Hepatocyte (in vitro differentiated cells): Measurements from ENCODE around the gene LCLAT1. TPM values are rescaled to one million over a fixed set of nuclear protein-coding genes. Genes with fewer than 3 reads are reported as not detected.
A peak's percentile ranks its signal among the peaks of the same experiment; 100 is the strongest.

Source experiments
- DNase-seq: peaks from one replicate; pipeline ENCODE4 v3.0.0-alpha.2; 2016; ENCODE audit warnings: low spot score
- H2AFZ ChIP-seq: fragments of 200-600 bp; sonication (generic); 2 replicates; pipeline ENCODE4 v1.6.0; 2016; ENCODE audit warnings: antibody characterized with exemption, mild to moderate bottlenecking
- H3K27ac ChIP-seq: fragments of 200-600 bp; sonication (generic); 2 replicates; pipeline ENCODE4 v1.5.1; 2016; ENCODE audit warnings: mild to moderate bottlenecking
- H3K27me3 ChIP-seq: fragments of 200-600 bp; sonication (generic); 2 replicates; pipeline ENCODE4 v1.6.1; 2016
- H3K36me3 ChIP-seq: fragments of 200-600 bp; sonication (generic); replicated peaks from 2 replicates; pipeline ENCODE4 v1.5.1; 2016; ENCODE audit warnings: low read depth; ENCODE audit not compliant: insufficient read depth
- H3K4me1 ChIP-seq: fragments of 200-600 bp; sonication (generic); 2 replicates; pipeline ENCODE4 v1.5.1; 2016; ENCODE audit warnings: mild to moderate bottlenecking, moderate library complexity; ENCODE audit not compliant: insufficient read depth
- H3K4me2 ChIP-seq: fragments of 200-600 bp; sonication (generic); 2 replicates; pipeline ENCODE4 v1.6.0; 2016
- H3K4me3 ChIP-seq: fragments of 200-600 bp; sonication (generic); 2 replicates; pipeline ENCODE4 v1.5.1; 2016; ENCODE audit warnings: mild to moderate bottlenecking
- H3K79me2 ChIP-seq: fragments of 200-600 bp; sonication (generic); 2 replicates; pipeline ENCODE4 v1.6.0; 2017; ENCODE audit warnings: mild to moderate bottlenecking
- H3K9me2 ChIP-seq: fragments of 200-600 bp; sonication (generic); replicated peaks from 2 replicates; pipeline ENCODE4 v1.6.0; 2017; ENCODE audit warnings: mild to moderate bottlenecking; ENCODE audit not compliant: insufficient read depth
- H3K9me3 ChIP-seq: fragments of 200-600 bp; sonication (generic); 2 replicates; pipeline ENCODE4 v1.5.1; 2016; ENCODE audit warnings: low read depth, mild to moderate bottlenecking
- H4K20me1 ChIP-seq: fragments of 200-600 bp; sonication (generic); 2 replicates; pipeline ENCODE4 v1.6.0; 2016; ENCODE audit warnings: mild to moderate bottlenecking; ENCODE audit not compliant: insufficient read depth, poor library complexity, severe bottlenecking
- EZH2 ChIP-seq: fragments of 200-600 bp; sonication (generic); IDR thresholded peaks from 2 replicates; pipeline ENCODE4 v1.6.1; 2016; ENCODE audit warnings: antibody characterized with exemption, mild to moderate bottlenecking, borderline replicate concordance
- EZH2phosphoT487 ChIP-seq: fragments of 200-600 bp; sonication (generic); IDR thresholded peaks from one replicate; pipeline ENCODE4 v1.6.1; 2018; ENCODE audit warnings: antibody characterized with exemption, mild to moderate bottlenecking, low read depth, moderate library complexity; ENCODE audit not compliant: unreplicated experiment, severe bottlenecking
- WGBS: methylation state at CpG from one replicate; pipeline ENCODE4 v1.1.6; 2016; ENCODE audit warnings: low lambda C conversion rate; ENCODE audit errors: missing lambda C conversion rate; 5-methylcytosine and 5-hydroxymethylcytosine counted together
- polyA plus RNA-seq: library from polyadenylated mRNA; unstranded; fragments of >200 nt; fragmentation: Nextera tagmentation; extraction: Ambion mirVana; gene quantifications from 2 replicates; pipeline ENCODE4 v1.2.1, GENCODE V29; 2016
- total RNA-seq: library from RNA; depleted of rRNA; stranded (reverse); fragments of >200 nt; gene quantifications from 2 replicates; pipeline ENCODE4 v1.2.3, GENCODE V29; 2014
- TF ChIP-seq, protein P1 (sequence below): fragments of 200-600 bp; sonication (generic); IDR thresholded peaks from 2 replicates; pipeline ENCODE4 v1.5.1; 2016; ENCODE audit warnings: antibody characterized with exemption, mild to moderate bottlenecking; ENCODE audit not compliant: poor library complexity

The LCLAT1 gene
- total and polyA plus RNA-seq, 2 experiments from 2014 or later, result 10.1 to 15.4 TPM

DNA sequence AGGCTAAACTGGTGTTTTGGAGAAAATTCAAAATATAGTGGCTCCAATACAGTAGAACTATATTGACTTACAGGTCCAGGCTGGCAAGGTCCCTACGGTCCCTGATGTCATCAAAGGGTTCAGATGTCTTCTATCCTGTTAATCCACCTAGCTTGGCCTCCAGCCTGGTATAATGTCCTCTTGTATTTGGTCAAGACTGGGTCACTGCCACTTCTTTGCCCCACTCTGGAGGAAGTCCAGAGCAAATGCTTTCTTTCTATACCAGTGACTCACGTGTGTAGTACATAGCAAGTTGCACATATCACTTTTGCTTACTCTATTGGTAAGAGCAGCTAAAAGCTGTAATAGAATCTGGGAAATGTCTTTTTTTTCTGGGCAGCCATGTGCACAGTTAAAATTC is 80.8 kb downstream of the LCLAT1 start:
- Histone ChIP-seq H3K9me2 (no peaks in the 10 kb centered on the region), H3K9me3 (no peaks in the 10 kb centered on the region), H3K27me3 (no peaks in the 10 kb centered on the region), H3K36me3 (no peaks in the 10 kb centered on the region), H3K4me1 (peaks cover 8% of the 10 kb centered on the region), H3K4me3 (no peak overlapping the region), H3K27ac (peak overlapping the region; percentile 4), H2AFZ (no peak overlapping the region), H3K79me2 (peaks cover 2% of the 10 kb centered on the region), H3K4me2 (no peak overlapping the region), H4K20me1 (no peaks in the 10 kb centered on the region)
- TF ChIP-seq, protein P1, sequence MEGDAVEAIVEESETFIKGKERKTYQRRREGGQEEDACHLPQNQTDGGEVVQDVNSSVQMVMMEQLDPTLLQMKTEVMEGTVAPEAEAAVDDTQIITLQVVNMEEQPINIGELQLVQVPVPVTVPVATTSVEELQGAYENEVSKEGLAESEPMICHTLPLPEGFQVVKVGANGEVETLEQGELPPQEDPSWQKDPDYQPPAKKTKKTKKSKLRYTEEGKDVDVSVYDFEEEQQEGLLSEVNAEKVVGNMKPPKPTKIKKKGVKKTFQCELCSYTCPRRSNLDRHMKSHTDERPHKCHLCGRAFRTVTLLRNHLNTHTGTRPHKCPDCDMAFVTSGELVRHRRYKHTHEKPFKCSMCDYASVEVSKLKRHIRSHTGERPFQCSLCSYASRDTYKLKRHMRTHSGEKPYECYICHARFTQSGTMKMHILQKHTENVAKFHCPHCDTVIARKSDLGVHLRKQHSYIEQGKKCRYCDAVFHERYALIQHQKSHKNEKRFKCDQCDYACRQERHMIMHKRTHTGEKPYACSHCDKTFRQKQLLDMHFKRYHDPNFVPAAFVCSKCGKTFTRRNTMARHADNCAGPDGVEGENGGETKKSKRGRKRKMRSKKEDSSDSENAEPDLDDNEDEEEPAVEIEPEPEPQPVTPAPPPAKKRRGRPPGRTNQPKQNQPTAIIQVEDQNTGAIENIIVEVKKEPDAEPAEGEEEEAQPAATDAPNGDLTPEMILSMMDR, result no peak
- no peak for TF ChIP-seq EZH2phosphoT487
- TF ChIP-seq EZH2, result no peak
- DNase-seq, result no peak
- 78% methylated on average over 2 of the region's 2 CpGs for WGBS

DNA sequence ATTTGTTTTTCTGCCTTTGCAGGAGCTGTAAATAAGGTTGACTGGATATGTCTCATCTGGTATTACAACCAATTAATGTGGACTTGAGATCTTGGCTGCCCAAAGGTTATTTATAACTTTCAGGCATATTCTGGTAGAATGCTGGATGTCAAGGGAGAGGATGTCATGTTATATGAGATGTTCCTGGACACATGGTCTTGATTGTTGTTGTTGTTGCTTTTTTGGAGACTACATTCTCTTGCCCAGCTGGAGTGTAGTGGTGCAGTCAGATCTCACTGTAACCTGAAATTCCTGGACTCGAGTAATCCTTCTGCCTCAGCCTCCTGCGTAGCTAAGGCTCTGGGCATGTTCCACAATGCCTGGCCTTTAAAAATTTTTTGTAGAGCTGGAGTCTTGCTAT is 83.3 kb downstream of the LCLAT1 start:
- WGBS, result 82% methylated on average over 2 of the region's 2 CpGs
- H3K4me3 ChIP-seq, result no peak overlapping the region
- H3K36me3 ChIP-seq, result no peaks in the 10 kb centered on the region
- H3K4me1 ChIP-seq, result peaks cover 8% of the 10 kb centered on the region
- no peak overlapping the region for H2AFZ ChIP-seq
- H3K79me2 ChIP-seq, result no peaks in the 10 kb centered on the region
- H4K20me1 ChIP-seq, result no peaks in the 10 kb centered on the region
- H3K27ac ChIP-seq, result no peak overlapping the region
- TF ChIP-seq EZH2 (no peak), EZH2phosphoT487 (no peak)
- TF ChIP-seq, protein P1, result no peak
- no peaks in the 10 kb centered on the region for H3K27me3 ChIP-seq
- no peak for DNase-seq
- no peaks in the 10 kb centered on the region for H3K9me3 ChIP-seq
- no peaks in the 10 kb centered on the region for H3K9me2 ChIP-seq
- no peak overlapping the region for H3K4me2 ChIP-seq

DNA sequence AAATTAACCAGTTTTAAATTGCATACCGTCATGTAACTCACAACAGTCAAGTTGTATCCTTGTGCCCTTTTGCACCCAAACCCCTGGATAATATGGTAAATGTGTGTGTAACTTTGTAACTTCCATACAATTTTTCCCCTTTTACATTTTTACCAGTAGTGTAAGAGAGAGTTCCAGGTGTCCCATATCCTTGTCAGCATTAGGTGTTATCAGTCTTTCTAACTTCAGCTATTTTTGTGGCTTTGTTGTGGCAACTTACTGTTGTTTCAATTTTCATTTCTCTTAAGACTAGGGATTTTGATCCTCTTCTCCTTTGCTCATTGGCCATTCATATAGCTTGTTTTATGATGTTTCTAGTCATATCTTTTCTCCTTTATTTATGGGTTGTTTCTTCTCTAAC is 94.6 kb downstream of the LCLAT1 start:
- Histone ChIP-seq H3K9me3 (no peaks in the 10 kb centered on the region), H3K79me2 (peaks cover 2% of the 10 kb centered on the region), H4K20me1 (no peaks in the 10 kb centered on the region), H2AFZ (no peak overlapping the region), H3K27me3 (no peaks in the 10 kb centered on the region), H3K4me1 (peaks cover 3% of the 10 kb centered on the region), H3K4me3 (no peak overlapping the region), H3K36me3 (no peaks in the 10 kb centered on the region), H3K4me2 (no peak overlapping the region), H3K27ac (no peak overlapping the region), H3K9me2 (no peaks in the 10 kb centered on the region)
- no peak for DNase-seq
- TF ChIP-seq EZH2, result no peak
- no peak for TF ChIP-seq EZH2phosphoT487
- TF ChIP-seq, protein P1, result no peak
- WGBS, result 92% methylated on average over 1 of the region's 1 CpG

DNA sequence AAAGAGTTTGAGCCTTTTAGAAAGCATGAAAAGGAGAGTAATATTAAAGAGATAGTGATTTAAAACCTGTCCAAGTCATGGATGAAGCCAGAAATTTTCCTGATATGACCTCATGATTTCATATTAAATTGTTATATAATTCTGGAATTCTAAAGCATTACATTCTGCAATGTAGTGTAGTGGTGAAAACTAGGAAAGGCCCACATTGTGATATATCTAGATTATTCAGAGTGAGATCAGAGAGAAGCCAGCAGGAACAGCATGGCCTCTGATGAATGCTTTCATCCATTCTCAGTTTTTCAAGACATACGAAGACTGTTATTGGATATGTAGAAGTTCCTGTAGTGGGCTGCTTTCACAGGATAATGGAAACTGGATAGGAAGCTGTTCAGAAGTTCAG is 98.8 kb downstream of the LCLAT1 start:
- Histone ChIP-seq H3K9me2 (no peaks in the 10 kb centered on the region), H2AFZ (no peak overlapping the region), H4K20me1 (no peaks in the 10 kb centered on the region), H3K36me3 (no peaks in the 10 kb centered on the region), H3K4me2 (no peak overlapping the region), H3K9me3 (no peaks in the 10 kb centered on the region), H3K4me1 (peaks cover 24% of the 10 kb centered on the region), H3K79me2 (peaks cover 1% of the 10 kb centered on the region), H3K27ac (peak overlapping the region; percentile 62), H3K27me3 (no peaks in the 10 kb centered on the region), H3K4me3 (no peak overlapping the region)
- WGBS, result 64% methylated on average over 1 of the region's 1 CpG
- TF ChIP-seq, protein P1, result no peak
- TF ChIP-seq EZH2, result no peak
- TF ChIP-seq EZH2phosphoT487, result no peak
- no peak for DNase-seq
